HG03457 (cell line): ENCODE data around the gene PGAP6.
"Not testable (repeated sequence)": the region's sequence is repeated elsewhere in the genome, so short reads cannot be mapped to it uniquely, and the experiment has no call there.

Experiments used
- ATAC-seq: cut with Tn5 transposase; IDR thresholded peaks from one replicate; pipeline ENCODE4 v1.9.1; 2021; ENCODE audit warnings: moderate number of reproducible peaks; ENCODE audit not compliant: unreplicated experiment

The PGAP6 gene, protein sequence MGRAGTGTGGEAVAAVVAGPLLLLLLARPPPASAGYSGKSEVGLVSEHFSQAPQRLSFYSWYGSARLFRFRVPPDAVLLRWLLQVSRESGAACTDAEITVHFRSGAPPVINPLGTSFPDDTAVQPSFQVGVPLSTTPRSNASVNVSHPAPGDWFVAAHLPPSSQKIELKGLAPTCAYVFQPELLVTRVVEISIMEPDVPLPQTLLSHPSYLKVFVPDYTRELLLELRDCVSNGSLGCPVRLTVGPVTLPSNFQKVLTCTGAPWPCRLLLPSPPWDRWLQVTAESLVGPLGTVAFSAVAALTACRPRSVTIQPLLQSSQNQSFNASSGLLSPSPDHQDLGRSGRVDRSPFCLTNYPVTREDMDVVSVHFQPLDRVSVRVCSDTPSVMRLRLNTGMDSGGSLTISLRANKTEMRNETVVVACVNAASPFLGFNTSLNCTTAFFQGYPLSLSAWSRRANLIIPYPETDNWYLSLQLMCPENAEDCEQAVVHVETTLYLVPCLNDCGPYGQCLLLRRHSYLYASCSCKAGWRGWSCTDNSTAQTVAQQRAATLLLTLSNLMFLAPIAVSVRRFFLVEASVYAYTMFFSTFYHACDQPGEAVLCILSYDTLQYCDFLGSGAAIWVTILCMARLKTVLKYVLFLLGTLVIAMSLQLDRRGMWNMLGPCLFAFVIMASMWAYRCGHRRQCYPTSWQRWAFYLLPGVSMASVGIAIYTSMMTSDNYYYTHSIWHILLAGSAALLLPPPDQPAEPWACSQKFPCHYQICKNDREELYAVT

DNA sequence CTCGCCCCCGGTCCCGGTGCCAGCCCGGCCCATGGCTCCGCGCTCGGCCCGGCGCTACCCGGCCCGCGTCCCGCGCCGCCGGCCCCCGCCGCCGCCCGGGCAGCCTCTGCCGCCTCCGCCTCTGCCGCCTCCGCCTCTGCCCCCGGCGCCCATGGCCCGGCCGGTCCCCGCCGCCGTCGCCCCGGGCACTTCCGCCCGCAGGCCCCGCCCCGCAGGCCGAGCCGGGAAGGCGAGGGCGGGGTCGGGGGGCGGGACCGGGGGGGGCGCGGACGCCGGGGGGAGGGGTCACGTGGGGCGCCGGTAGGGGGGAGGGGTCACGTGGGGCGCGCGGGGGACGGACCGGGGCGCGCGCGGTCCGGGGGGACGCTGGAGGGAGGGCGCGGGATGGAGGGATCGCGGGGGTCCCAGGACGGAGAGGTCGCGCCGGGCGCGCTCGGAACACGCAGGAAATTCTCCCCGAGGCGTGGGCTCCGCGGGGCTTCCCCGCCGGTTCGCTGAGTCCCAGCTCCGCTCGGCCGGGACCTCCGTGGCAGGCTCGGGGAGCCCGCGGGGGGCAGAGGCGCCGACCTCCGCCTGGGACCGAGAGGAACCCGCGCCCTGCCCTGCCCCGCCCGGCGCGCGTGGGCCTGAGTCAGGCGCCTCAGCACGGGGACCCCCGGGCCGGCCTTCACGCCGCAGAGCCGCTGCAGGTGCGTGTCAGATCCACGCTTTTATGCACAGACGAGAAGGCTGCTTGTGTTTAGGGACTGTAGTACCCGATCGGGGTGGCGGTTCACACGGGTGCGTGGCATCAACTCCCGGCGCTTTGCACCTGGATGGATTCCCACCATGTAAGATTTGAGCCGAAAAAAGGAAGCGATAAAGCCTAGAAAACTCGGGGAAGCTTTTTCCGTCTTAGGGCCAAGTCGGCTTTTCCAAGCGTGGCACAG is at the start of gene PGAP6:
Gene PGAP6, minus strand, starts transcription at position 190 of the 929 bp plus-strand sequence. Its CDS starts 157 bp downstream, at position 33.
- no peak for ATAC-seq

DNA sequence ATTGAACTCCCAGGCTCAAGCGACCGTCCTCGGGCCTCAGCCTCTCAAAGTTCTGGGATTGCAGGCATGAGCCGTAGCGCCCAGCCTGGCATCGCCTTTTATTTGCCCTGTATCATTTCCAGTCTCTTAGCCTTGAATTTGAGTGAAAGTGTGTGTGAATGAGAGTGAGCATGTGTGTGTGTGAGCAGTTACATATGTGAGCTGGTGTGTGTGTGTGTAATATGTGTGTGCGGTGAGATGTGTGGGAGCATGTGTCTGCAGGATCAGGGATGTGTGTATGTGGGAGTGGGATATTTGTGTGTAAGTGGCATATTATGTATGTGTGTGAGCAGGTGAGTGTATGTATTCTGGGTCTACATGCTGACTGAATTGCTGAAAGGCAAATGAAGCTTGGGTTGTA is 49.1 kb upstream of the PGAP6 start:
- no peak for ATAC-seq

DNA sequence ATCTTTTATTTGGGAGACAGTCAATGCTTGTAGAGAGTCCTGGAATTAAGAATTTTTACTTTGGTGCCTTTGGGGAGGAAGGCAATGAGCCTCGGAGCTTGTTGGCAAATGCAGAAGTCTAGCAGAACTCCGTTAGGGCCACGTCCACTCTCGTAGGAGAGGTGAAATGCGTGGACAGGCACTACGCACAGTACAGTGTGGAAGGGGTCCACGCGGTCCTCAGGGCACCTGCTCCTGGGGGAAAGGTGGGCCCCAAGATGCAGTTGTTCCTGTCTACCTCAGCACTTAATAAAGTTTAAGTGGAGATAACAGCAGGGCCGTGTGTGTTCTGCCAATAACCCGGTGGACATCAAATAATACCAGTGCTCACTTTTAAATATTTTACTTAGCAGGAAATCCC is 45.5 kb upstream of the PGAP6 start:
- no peak for ATAC-seq

DNA sequence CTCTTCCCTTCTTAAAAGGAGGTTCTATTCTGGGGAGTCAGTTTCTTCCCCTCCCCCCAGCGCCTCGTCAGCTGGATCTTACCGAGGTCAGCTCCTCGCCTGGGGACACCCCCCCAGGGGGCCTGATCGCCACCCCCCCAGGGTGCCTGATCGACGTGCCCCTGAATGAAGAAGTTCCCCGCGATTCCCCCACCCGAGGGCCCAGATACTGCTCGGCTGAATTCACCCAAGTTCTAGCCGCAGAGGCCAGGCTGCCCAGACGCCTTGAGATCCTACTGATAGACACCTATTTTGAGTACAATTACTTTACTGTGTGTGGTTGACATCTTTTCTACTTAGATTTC is 45.1 kb upstream of the PGAP6 start:
- ATAC-seq, result no peak

DNA sequence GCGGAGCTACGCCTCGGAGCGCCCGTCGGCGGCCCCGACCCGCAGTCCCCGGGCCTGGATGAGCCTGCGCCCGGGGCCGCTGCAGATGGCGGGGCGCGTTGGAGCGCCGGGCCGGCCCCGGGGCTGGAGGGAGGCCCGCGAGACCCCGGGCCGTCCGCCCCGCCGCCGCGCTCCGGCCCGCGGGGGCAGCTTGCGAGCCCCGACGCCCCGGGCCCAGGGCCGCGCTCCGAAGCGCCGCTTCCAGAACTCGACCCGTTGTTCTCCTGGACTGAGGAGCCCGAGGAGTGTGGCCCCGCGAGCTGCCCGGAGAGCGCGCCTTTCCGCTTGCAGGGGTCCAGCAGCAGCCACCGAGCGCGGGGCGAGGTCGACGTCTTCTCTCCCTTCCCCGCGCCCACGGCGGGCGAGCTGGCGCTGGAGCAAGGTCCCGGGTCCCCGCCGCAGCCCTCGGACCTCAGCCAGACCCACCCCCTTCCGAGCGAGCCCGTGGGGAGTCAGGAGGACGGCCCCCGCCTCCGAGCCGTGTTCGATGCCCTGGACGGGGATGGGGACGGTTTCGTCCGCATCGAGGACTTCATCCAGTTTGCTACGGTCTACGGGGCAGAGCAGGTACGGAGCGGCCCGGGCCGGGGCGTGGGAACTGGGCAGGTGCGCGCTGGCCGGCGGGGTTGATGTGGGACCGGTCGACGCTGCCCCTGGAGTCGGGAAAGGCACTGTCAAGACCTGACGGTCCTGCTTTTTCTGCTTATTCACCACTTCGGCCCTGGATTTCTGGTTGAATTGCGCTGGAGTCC is 44.5 kb upstream of the PGAP6 start:
- no peak for ATAC-seq

GRCh38 chr16:425740-426114 is 43.9 kb upstream of the PGAP6 start:
- ATAC-seq, result peak; percentile 11

DNA sequence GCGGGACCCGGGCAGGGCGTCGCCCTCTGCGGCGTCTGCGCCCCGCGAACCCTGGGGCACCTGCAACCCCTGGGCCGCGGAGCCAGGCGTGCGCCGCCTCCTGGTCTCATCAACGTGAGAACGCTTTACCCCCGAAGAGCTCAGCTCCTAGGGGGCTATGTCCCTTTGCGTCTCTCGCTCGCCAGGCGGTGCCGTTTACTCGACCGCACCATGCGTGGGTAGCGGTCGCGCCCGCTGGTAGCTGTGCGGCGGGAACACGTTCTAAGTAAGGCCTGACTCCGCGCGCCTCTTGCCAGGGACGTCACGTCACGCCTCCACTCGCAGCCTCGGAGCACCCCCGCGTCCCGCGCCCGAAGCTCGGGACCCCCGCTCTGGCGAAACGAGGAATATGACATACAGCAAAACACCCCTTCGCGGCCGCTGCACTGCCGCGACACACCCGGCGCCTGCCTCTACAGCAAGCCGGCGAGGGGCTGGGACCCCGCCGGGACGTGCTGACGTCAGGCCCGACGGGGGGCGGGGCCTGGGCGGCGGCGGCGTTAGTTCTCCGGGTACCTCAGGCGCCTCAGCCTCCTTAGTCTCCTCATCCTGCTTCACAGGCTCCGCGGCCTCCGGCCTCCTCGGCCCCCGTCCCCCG is 43.4 kb upstream of the PGAP6 start, which contains the start of gene RAB11FIP3:
Gene RAB11FIP3, plus strand, starts transcription at position 568 of the 637 bp plus-strand sequence. CDS start 358 bp downstream, outside the sequence.
- peak; percentile 58 for ATAC-seq

GRCh38 chr16:424623-425081 is 42.9 kb upstream of the PGAP6 start:
- ATAC-seq, result no peak

GRCh38 chr16:424033-424622 is 42.4 kb upstream of the PGAP6 start:
- ATAC-seq, result no peak

GRCh38 chr16:422179-422578 is 40.4 kb upstream of the PGAP6 start:
- ATAC-seq, result not testable (repeated sequence)

DNA sequence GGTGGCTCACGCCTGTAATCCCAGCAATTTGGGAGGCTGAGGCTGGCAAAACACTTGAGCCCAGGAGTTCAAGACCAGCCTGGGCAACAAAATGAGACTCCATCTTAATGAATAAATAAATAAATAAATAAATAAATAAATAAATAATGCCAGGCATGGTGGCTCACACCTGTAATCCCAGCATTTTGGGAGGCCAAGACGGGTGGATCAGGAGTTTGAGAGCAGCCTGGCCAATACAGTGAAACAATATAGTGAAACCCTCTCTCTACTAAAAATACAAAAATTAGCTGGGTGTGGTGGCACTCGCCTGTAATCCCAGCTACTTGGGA is 33.4 kb upstream of the PGAP6 start:
- ATAC-seq, result not testable (repeated sequence)

DNA sequence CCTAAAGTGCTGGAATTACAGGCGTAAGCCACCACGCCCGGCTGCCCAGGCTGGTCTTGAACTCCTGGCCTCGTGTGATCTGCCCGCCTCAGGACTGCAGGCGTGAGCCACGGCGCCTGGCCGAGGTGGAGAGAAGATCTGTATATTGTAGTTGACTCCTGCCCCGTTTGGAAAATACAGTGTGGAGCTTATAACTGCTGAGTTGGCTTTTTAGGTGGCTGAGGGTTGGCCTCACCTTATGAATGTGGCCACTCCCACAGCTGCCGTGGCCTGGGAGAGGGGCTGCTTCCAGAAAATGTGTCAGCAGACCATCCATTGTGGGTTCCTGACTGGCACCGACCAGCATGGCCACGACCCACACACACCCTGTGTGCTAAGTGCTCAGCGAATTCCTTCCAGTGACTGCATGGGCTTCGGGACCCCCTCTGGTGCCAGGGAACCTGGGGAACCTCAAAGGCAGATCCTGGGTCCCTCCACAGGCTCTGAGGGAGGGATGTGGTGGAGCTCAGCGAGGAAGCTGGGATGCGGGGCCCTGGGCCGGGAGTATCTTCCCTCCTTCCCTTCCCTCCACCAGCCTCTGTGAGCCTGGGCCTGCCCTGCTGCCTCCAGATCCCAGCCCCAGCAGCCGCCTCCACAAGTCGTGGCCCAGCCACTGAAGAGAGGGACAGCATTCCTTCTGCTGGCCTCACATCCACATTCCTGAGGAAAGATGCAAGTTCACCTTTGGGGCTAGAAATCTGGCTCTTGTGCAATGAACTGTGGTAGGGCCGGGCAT is 32.8 kb upstream of the PGAP6 start:
- no peak for ATAC-seq

- no peak for ATAC-seq
Measured at GRCh38 chr16:411576-412265, 29.9 kb upstream of the PGAP6 start.

DNA sequence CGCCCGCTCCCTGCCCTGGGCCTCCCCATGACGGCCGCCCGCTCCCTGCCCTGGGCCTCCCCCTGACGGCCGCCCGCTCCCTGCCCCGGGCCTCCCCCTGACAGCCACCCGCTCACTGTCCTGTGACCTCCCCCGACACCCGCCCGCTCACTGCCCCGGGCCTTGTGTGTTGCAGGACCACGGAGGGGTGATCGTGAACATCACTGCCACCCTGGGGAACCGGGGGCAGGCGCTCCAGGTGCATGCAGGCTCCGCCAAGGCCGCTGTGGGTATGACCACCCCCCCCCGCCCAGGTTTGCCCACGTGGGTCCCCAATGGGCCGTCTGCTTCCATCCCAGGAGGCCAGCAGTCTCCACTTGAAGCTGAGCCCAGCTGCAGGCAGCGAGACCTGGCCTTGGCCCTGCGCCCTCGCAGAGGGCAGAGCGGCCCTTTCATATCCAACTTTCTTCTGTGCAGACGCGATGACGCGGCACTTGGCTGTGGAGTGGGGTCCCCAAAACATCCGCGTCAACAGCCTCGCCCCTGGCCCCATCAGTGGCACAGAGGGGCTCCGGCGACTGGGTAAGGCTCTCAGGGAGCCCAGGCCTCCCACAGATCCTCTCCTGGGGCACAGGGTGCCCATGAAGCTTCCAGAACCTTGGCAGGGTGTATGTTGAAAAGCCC is 28.9 kb upstream of the PGAP6 start:
- ATAC-seq, result no peak

DNA sequence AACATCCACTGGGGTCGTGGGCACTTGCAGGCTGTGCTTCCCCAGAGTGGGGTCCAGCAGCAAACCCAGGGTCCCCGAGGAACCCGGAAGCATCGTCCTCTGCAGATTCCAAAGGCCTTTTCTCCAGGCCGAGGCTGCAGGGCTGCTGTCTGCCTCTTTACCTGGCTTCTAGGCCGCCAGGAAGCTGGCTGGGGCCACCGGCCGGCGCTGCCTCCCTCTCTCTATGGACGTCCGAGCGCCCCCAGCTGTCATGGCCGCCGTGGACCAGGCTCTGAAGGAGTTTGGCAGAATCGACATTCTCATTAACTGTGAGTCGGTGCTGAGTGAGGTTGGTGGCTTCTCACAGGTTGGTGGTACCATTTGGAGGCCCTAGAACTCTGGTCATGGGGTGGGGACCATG is 25.5 kb upstream of the PGAP6 start:
- no peak for ATAC-seq

GRCh38 chr16:405548-406506 is 24.0 kb upstream of the PGAP6 start:
- no peak for ATAC-seq
